Esophagus squamous epithelium (tissue), 5 donors: ENCODE measurements around the gene FBXO47. TPM values are rescaled to one million over a fixed set of nuclear protein-coding genes. Genes with fewer than 3 reads are reported as not detected.

Experiments
- DNase-seq: peaks from one replicate; lab custom pipeline; 2025; lab: John Stamatoyannopoulos, UW
- H3K27ac ChIP-seq, 4 donors: fragments of 200-600 bp; sonication (generic); one replicate each; pipeline ENCODE4 v1.5.1; 2016 to 2019; ENCODE audit warnings: mild to moderate bottlenecking in 1 of 4
- H3K27me3 ChIP-seq, 4 donors: fragments of 200-600 bp; sonication (generic); 1 replicate in 3 of 4; 2 replicates in 1 of 4; pipeline versions ENCODE4 v1.5.1 to v1.6.0; 2017 to 2021; ENCODE audit warnings: antibody characterized with exemption in 1 of 4
- H3K36me3 ChIP-seq, 3 donors: fragments of 200-600 bp; sonication (generic); one replicate each; pipeline ENCODE4 v1.5.1; 2016 to 2019
- H3K4me1 ChIP-seq, 3 donors: fragments of 200-600 bp; sonication (generic); one replicate each; pipeline ENCODE4 v1.5.1; 2017 to 2019
- H3K4me3 ChIP-seq, 4 donors: fragments of 200-600 bp; sonication (generic); 1 replicate in 3 of 4; 2 replicates in 1 of 4; pipeline ENCODE4 v1.5.1; 2016 to 2019; ENCODE audit warnings: mild to moderate bottlenecking in 2 of 4, moderate library complexity in 1 of 4
- H3K9me3 ChIP-seq, 3 donors: fragments of 200-600 bp; sonication (generic); one replicate each; pipeline ENCODE4 v1.5.1; 2016 to 2019
- CTCF ChIP-seq, 6 experiments: fragments of 450-650 bp in 4 of 6; fragments of 200-600 bp in 2 of 6; sonication (generic) in 2 of 6; IDR thresholded peaks; one replicate each; pipeline ENCODE4 v1.5.1; 2016 to 2019; ENCODE audit warnings: antibody characterized with exemption in 6 of 6, mild to moderate bottlenecking in 4 of 6, moderate library complexity in 4 of 6
- POLR2A ChIP-seq, 4 donors: fragments of 450-650 bp; IDR thresholded peaks; one replicate each; pipeline ENCODE4 v1.6.1; 2017; ENCODE audit warnings: antibody characterized with exemption in 4 of 4, mild to moderate bottlenecking in 4 of 4, moderate library complexity in 3 of 4
- WGBS, 2 donors: methylation state at CpG; one replicate each; pipeline ENCODE4 v1.1.5; 2018; 5-methylcytosine and 5-hydroxymethylcytosine counted together
- intact Hi-C: fragments of 100-400 bp; cut with DNase I; formaldehyde crosslinking; loops from one replicate; pipeline ENCODE4 v1.15.0; 2022
- small RNA-seq, 4 donors: library from RNA; depleted of rRNA; stranded (forward); fragments of <200 nt; gene quantifications; one replicate each; pipeline ENCODE3, GENCODE V24; 2016
- total RNA-seq, 4 donors: library from RNA; depleted of rRNA; stranded (reverse); fragments of >200 nt; gene quantifications; one replicate each; pipeline ENCODE4 v1.1.0, GENCODE V29; 2016
- donor health status: DM: yes; HTN: yes; CAD: no.

FBXO47 gene
- total RNA-seq, 4 donors from 2014 or later: not detected

- TF ChIP-seq POLR2A (IDR thresholded peaks at IDR 0.05) (no peak), CTCF (IDR thresholded peaks at IDR 0.05) (no peak)
- H3K36me3 ChIP-seq: peaks cover 5 to 99% (median 19%) of the 10 kb centered on the region in 3 donors
- intact Hi-C loops: no loop called here
- peak overlapping the region in 1 of 4 donors; percentile 2 for H3K27ac ChIP-seq
- DNase-seq: no peak
- H3K4me1 ChIP-seq: peaks cover 28 to 77% (median 33%) of the 10 kb centered on the region in 3 donors
- H3K4me3 ChIP-seq: no peak overlapping the region
- no peaks in the 10 kb centered on the region for H3K9me3 ChIP-seq
- WGBS, 2 donors: 70 to 82% methylated on average over 5 to 6 of the region's 8 CpGs
- H3K27me3 ChIP-seq: no peaks in the 10 kb centered on the region
Observed at GRCh38 chr17:38890410-38890746, 76.8 kb downstream of the FBXO47 start.

GRCh38 chr17:38889745-38890409, 77.3 kb downstream of the FBXO47 start:
- peaks cover 5 to 99% (median 19%) of the 10 kb centered on the region in 3 donors for H3K36me3 ChIP-seq
- TF ChIP-seq POLR2A (IDR thresholded peaks at IDR 0.05): no peak
- TF ChIP-seq CTCF (IDR thresholded peaks at IDR 0.05): no peak
- peaks cover 33 to 80% (median 38%) of the 10 kb centered on the region in 3 donors for H3K4me1 ChIP-seq

GRCh38 chr17:38888842-38889241, 78.4 kb downstream of the FBXO47 start:
- peaks cover 5 to 97% (median 19%) of the 10 kb centered on the region in 3 donors for H3K36me3 ChIP-seq
- no peak overlapping the region for H3K27ac ChIP-seq
- 87 to 90% methylated on average over 7 to 9 of the region's 9 CpGs for WGBS, 2 donors
- no peaks in the 10 kb centered on the region for H3K27me3 ChIP-seq
- TF ChIP-seq POLR2A (IDR thresholded peaks at IDR 0.05): no peak
- no peak for TF ChIP-seq CTCF (IDR thresholded peaks at IDR 0.05)
- H3K4me3 ChIP-seq: no peak overlapping the region
- intact Hi-C loops: no loop called here
- DNase-seq: no peak
- H3K4me1 ChIP-seq: peaks cover 35 to 80% (median 43%) of the 10 kb centered on the region in 3 donors
- no peaks in the 10 kb centered on the region for H3K9me3 ChIP-seq

More at GRCh38 chr17:38889745-38890409, 77.3 kb downstream of the FBXO47 start:
- no peak for DNase-seq
- Histone ChIP-seq H3K27me3 (no peaks in the 10 kb centered on the region), H3K9me3 (no peaks in the 10 kb centered on the region), H3K4me3 (no peak overlapping the region), H3K27ac (no peak overlapping the region)
- 57 to 70% methylated on average over 3 to 5 of the region's 12 CpGs for WGBS, 2 donors
- intact Hi-C loops: no loop called here

- H3K4me3 ChIP-seq: no peak overlapping the region
- H3K27me3 ChIP-seq: no peaks in the 10 kb centered on the region
- intact Hi-C loops: no loop called here
- peaks cover 42 to 81% (median 45%) of the 10 kb centered on the region in 3 donors for H3K4me1 ChIP-seq
- DNase-seq: no peak
- no peak for TF ChIP-seq CTCF (IDR thresholded peaks at IDR 0.05)
- no peak for TF ChIP-seq POLR2A (IDR thresholded peaks at IDR 0.05)
- H3K27ac ChIP-seq: no peak overlapping the region
- H3K36me3 ChIP-seq: peaks cover 5 to 97% (median 9%) of the 10 kb centered on the region in 3 donors
- H3K9me3 ChIP-seq: no peaks in the 10 kb centered on the region
- 55 to 86% methylated on average over 7 of the region's 8 CpGs for WGBS, 2 donors
Observed at GRCh38 chr17:38886643-38887010, 80.6 kb downstream of the FBXO47 start.

Small RNA genes within 50 kb of the gene (small RNA-seq; reads per million reads assigned to genes)
- gene MIR6779: 0 to 0.07 (median 0) reads per million in 4 donors

Other genes with a start within 250 kb of the FBXO47 start
- 1 to 10 TPM; 4.9 to 8.3 (median 7.8) TPM for gene CISD3, start 237.1 kb downstream of the FBXO47 start, total RNA-seq
- 10 to 100 TPM in 1 of 4 donors, 1 to 10 TPM in 3; 2.5 to 11.8 (median 3.4) TPM for gene PCGF2, start 219.1 kb downstream of the FBXO47 start, total RNA-seq
- gene PSMB3, start 214.7 kb downstream of the FBXO47 start, total RNA-seq: 100 to 1,000 TPM; 128 to 177 (median 145) TPM
- gene PIP4K2B, start 167.8 kb downstream of the FBXO47 start, total RNA-seq: 10 to 100 TPM; 14.4 to 32.6 (median 24.1) TPM
- 10 to 100 TPM in 3 of 4 donors, 1 to 10 TPM in 1; 9.4 to 25.9 (median 16.8) TPM for gene CWC25, start 142.1 kb downstream of the FBXO47 start, total RNA-seq
- gene RPL23, start 113.7 kb downstream of the FBXO47 start, total RNA-seq: 1,000 to 10,000 TPM in 3 of 4 donors, 100 to 1,000 TPM in 1; 998 to 2,109 (median 1,205) TPM
- 10 to 100 TPM; 44.3 to 66.0 (median 51.9) TPM for gene LASP1, start 97.3 kb downstream of the FBXO47 start, total RNA-seq
- 1 to 10 TPM; 1.2 to 7.2 (median 4.6) TPM for gene PLXDC1, start 184.2 kb upstream of the FBXO47 start, total RNA-seq
- not detected for gene ARL5C, start 198.8 kb upstream of the FBXO47 start, total RNA-seq
- gene CACNB1, start 230.3 kb upstream of the FBXO47 start, total RNA-seq: 1 to 10 TPM in 2 of 4 donors, under 1 TPM in 2; 0.53 to 3.6 (median 0.99) TPM
- gene RPL19, start 232.9 kb upstream of the FBXO47 start, total RNA-seq: 1,000 to 10,000 TPM; 1,949 to 3,028 (median 2,392) TPM